Right atrium auricular region (tissue), 2 donors: ENCODE measurements around the gene ALDH3A1. TPM values are rescaled to one million over a fixed set of nuclear protein-coding genes. Genes with fewer than 3 reads are reported as not detected.

Experiments
- DNase-seq: peaks from one replicate; pipeline ENCODE4 v3.0.0-alpha.2; 2019; ENCODE audit warnings: low spot score
- H3K27ac ChIP-seq, 2 donors: fragments of 200-600 bp; sonication (generic); 1 replicate in 1 of 2; 2 replicates in 1 of 2; pipeline ENCODE4 v1.5.1; 2016 to 2019
- H3K27me3 ChIP-seq, 2 donors: fragments of 200-600 bp; sonication (generic); one replicate each; pipeline versions ENCODE4 v1.5.1 to v1.6.0; 2017 to 2019
- H3K36me3 ChIP-seq: fragments of 200-600 bp; sonication (generic); one replicate; pipeline ENCODE4 v1.5.1; 2016
- H3K4me1 ChIP-seq, 2 donors: fragments of 200-600 bp; sonication (generic); one replicate each; pipeline versions ENCODE4 v1.5.1 to v1.6.0; 2017 to 2019
- H3K4me3 ChIP-seq, 2 donors: fragments of 200-600 bp; sonication (generic); 1 replicate in 1 of 2; 2 replicates in 1 of 2; pipeline ENCODE4 v1.5.1; 2017 to 2019; ENCODE audit warnings: mild to moderate bottlenecking in 1 of 2, moderate library complexity in 1 of 2
- H3K9me3 ChIP-seq, 2 donors: fragments of 200-600 bp; sonication (generic); one replicate each; pipeline ENCODE4 v1.5.1; 2019
- total RNA-seq, 2 donors: library from RNA; depleted of rRNA; stranded (reverse); fragments of >200 nt; gene quantifications; one replicate each; pipeline ENCODE4 v1.1.0, GENCODE V29; 2016
- TF ChIP-seq, protein P1 (sequence below), 2 donors: fragments of 200-600 bp; sonication (generic); IDR thresholded peaks; one replicate each; pipeline ENCODE4 v1.5.1; 2019; ENCODE audit warnings: antibody characterized with exemption in 2 of 2

Gene ALDH3A1
- total RNA-seq = 1 to 10 TPM in 1 of 2 donors, under 1 TPM in 1; 0.22 to 1.8 TPM

DNA sequence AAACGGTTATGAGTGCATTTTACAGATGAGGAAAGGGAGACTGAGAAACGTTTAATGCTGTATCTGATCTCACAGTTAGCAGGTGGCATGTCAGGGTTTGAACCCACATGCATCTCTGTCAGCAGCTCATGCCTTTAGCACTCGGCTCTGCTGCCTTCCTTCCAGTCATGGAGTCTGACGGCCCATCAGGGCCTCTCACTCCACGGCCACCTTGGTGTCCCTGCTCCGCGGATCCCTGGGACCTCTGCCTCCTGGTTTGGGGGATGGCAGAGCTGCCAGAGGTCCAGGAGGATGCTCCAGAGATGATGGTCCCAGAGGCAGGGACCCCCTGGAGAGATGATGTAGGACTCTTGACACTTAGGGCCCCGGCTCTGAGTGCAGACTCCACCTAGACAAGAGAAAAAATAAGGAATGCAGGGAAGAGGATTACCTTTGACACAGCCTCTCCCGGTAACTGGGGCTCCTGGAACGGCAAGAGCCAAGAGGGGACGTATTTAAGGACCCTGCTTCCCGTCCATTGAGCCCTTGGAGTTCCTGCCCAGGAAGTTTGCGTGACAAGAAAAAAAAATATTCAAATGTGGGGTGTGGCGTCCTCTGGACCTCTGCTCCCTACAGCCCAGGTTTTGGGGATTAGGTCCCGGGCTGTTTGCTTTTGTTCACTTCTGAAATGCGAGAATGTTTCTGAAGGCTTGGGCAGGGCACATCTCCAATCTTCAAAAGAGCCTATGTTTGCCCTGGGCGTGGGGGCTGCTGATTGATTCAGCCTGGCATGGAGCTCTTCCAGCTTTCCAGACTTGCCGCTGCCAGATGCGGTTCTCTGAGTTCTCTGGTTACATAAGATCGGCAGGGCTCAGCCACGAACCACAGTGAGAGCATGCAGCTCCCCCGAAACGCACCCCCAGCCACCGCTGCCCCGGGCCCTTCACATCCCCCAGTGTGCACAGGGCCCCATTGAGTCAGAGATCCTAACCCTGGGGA, at the start of gene ALDH3A1:
Gene ALDH3A1, minus strand, starts transcription at position 470 of the 978 bp plus-strand sequence. CDS start 3,169 bp downstream, outside the sequence.
- no peaks in the 10 kb centered on the region for H3K36me3 ChIP-seq
- peaks cover 0 to 20% of the 10 kb centered on the region in 2 donors for H3K4me1 ChIP-seq
- TF ChIP-seq, protein P1, sequence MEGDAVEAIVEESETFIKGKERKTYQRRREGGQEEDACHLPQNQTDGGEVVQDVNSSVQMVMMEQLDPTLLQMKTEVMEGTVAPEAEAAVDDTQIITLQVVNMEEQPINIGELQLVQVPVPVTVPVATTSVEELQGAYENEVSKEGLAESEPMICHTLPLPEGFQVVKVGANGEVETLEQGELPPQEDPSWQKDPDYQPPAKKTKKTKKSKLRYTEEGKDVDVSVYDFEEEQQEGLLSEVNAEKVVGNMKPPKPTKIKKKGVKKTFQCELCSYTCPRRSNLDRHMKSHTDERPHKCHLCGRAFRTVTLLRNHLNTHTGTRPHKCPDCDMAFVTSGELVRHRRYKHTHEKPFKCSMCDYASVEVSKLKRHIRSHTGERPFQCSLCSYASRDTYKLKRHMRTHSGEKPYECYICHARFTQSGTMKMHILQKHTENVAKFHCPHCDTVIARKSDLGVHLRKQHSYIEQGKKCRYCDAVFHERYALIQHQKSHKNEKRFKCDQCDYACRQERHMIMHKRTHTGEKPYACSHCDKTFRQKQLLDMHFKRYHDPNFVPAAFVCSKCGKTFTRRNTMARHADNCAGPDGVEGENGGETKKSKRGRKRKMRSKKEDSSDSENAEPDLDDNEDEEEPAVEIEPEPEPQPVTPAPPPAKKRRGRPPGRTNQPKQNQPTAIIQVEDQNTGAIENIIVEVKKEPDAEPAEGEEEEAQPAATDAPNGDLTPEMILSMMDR (IDR thresholded peaks at IDR 0.05) = no peak
- H3K4me3 ChIP-seq = no peak within 1 kb of the TSS
- no peak for DNase-seq
- no peak within 1 kb of the TSS for H3K27ac ChIP-seq
- H3K27me3 ChIP-seq = no peaks in the 10 kb centered on the region
- H3K9me3 ChIP-seq = no peaks in the 10 kb centered on the region

DNA sequence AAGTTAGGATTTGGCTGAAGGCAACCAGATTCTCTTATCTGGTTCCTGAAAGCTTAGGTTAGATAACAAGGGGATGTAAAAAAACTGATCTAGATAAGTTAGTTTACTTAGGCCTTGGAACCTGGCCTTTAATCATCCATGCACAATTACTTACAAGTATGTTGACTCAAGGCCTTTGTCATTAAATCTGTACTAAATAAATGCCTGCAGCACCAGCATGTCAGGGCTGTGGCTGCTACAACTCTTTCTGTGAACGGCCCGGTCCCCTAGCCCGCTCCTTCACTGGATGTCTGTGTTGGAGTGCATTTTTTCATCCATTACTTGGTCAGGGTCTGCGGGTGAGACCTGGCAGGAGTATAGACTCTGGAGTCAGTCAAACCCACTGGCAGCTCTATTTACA, 48.4 kb upstream of the ALDH3A1 start:
- no peaks in the 10 kb centered on the region for H3K4me1 ChIP-seq
- H3K4me3 ChIP-seq = no peak overlapping the region
- no peak overlapping the region for H3K27ac ChIP-seq
- no peaks in the 10 kb centered on the region for H3K27me3 ChIP-seq
- TF ChIP-seq, protein P1 (IDR thresholded peaks at IDR 0.05) = no peak
- H3K9me3 ChIP-seq = peaks cover 0 to 6% of the 10 kb centered on the region in 2 donors
- no peak for DNase-seq
- H3K36me3 ChIP-seq = peaks cover 76% of the 10 kb centered on the region

DNA sequence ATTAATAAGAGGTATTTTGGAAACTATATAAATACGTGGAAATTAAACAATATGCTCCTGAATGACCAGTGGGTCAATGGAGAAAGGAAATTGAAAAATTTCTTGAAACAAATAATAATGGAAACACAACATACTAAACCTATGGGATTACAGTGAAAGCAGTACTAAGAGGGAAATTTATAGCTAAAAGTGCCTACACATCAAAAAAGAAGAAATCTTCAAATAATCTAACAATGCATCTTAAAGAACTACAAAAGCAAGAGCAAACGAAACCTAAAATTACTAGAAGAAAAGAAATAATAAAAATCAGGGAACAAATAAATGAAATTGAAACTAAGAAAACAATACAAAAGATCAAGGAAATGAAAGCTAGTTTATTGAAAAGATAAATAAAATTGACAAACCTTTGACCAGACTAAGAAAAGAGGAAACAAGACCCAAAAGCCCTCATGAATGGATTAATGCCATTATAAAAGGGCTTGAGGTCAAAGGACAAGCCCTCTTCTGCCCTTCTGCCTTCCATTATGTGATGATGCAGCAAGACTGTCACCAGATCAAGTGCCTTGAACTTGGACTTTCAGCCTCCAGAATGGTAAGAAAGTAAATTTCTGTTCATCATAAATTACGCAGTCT, 43.9 kb upstream of the ALDH3A1 start:
- TF ChIP-seq, protein P1 (IDR thresholded peaks at IDR 0.05) = no peak
- peaks cover 76% of the 10 kb centered on the region for H3K36me3 ChIP-seq
- H3K27me3 ChIP-seq = no peaks in the 10 kb centered on the region
- H3K4me3 ChIP-seq = no peak overlapping the region
- no peak for DNase-seq
- peaks cover 0 to 6% of the 10 kb centered on the region in 2 donors for H3K9me3 ChIP-seq
- H3K27ac ChIP-seq = no peak overlapping the region
- no peaks in the 10 kb centered on the region for H3K4me1 ChIP-seq

DNA sequence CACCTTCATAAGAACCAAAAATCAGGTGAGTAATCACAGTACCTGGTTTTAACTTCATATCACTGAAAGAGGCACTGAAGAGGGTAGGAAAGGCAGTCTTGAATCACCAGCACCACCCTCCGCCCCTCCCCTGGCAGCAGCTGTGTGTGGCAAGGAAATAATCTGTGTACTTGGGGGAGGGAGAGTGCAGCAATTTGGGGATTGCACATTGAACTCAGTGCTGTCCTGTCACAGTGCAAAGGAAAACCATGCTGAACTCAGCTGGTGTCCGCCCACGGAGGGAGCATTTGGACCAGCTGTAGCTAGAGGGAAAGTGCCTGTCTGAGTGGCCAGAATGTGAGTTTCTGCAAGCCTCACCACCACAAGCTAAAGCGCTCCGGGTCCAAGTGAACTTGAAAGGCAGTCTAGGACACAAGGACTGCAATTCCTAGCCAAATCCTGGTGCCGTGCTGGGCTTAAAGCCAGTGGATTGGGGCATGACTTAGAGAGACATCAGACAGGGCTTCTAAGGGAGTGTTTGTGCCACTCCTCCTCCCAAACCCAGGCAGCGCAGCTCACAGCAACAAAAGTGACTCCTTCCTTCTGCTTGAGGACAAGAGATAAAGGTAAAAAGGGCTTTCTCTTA, 39.7 kb upstream of the ALDH3A1 start:
- TF ChIP-seq, protein P1 (IDR thresholded peaks at IDR 0.05) = no peak
- Histone ChIP-seq H3K4me3 (no peak overlapping the region), H3K9me3 (no peaks in the 10 kb centered on the region), H3K27me3 (no peaks in the 10 kb centered on the region), H3K27ac (no peak overlapping the region), H3K4me1 (no peaks in the 10 kb centered on the region), H3K36me3 (peaks cover 45% of the 10 kb centered on the region)
- DNase-seq = no peak

DNA sequence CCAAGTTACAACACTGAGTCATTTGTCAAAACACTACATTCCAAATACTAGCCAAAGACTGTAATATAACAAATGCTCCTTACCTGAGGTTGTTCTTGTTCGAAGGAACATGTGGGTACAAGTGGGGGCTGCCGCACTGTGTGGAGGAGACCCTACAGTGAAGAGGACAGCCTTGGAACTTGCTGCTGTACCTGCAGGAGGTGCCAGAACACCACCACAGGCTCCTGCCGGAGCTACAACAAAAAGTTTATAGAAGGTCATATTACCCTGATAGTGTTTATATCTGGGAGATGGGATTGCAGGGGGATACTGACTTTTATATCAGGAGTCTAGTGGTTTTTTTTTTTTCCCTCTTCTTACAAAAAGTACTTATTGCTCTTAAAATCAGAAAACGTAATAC, 37.8 kb upstream of the ALDH3A1 start:
- TF ChIP-seq, protein P1 (IDR thresholded peaks at IDR 0.05) = no peak
- H3K9me3 ChIP-seq = no peaks in the 10 kb centered on the region
- peaks cover 47% of the 10 kb centered on the region for H3K36me3 ChIP-seq
- DNase-seq = no peak
- no peaks in the 10 kb centered on the region for H3K27me3 ChIP-seq
- no peak overlapping the region for H3K4me3 ChIP-seq
- no peak overlapping the region for H3K27ac ChIP-seq
- no peaks in the 10 kb centered on the region for H3K4me1 ChIP-seq
